GM19099 (cell line): ENCODE data around the gene CEP68.

ENCODE experiments used
- POLR2A ChIP-seq: IDR thresholded peaks from 3 replicates; pipeline ENCODE4 v1.6.1; 2011; ENCODE audit warnings: low read depth; ENCODE audit not compliant: insufficient read length; ENCODE audit errors: extremely low read depth

The CEP68 gene

GRCh38 chr2:65026704-65027464 lies 29.3 kb upstream of the CEP68 start:
- no peak for TF ChIP-seq POLR2A

- no peak for TF ChIP-seq POLR2A
Measured at GRCh38 chr2:65027616-65028244, 28.5 kb upstream of the CEP68 start.

GRCh38 chr2:65030476-65031332 lies 25.5 kb upstream of the CEP68 start:
- TF ChIP-seq POLR2A, result no peak

- no peak for TF ChIP-seq POLR2A
Measured at GRCh38 chr2:65031341-65032018, 24.7 kb upstream of the CEP68 start.

- no peak for TF ChIP-seq POLR2A
Measured at GRCh38 chr2:65032019-65032975, 23.9 kb upstream of the CEP68 start.

- no peak for TF ChIP-seq POLR2A
Measured at GRCh38 chr2:65033178-65033577, 23.0 kb upstream of the CEP68 start.

- no peak for TF ChIP-seq POLR2A
Measured at GRCh38 chr2:65035351-65035943, 20.8 kb upstream of the CEP68 start.

GRCh38 chr2:65037178-65037577 lies 19.0 kb upstream of the CEP68 start:
- no peak for TF ChIP-seq POLR2A

GRCh38 chr2:65039640-65040039 lies 16.6 kb upstream of the CEP68 start:
- no peak for TF ChIP-seq POLR2A

- TF ChIP-seq POLR2A, result no peak
Measured at GRCh38 chr2:65040400-65041261, 15.6 kb upstream of the CEP68 start.

GRCh38 chr2:65043001-65043400 lies 13.2 kb upstream of the CEP68 start:
- TF ChIP-seq POLR2A, result no peak

- no peak for TF ChIP-seq POLR2A
Measured at GRCh38 chr2:65044097-65044735, 12.0 kb upstream of the CEP68 start.
